ENCODE measurements around the gene ASB2.
A peak's percentile ranks its signal among the peaks of the same experiment; 100 is the strongest.

Gene ASB2

DNA sequence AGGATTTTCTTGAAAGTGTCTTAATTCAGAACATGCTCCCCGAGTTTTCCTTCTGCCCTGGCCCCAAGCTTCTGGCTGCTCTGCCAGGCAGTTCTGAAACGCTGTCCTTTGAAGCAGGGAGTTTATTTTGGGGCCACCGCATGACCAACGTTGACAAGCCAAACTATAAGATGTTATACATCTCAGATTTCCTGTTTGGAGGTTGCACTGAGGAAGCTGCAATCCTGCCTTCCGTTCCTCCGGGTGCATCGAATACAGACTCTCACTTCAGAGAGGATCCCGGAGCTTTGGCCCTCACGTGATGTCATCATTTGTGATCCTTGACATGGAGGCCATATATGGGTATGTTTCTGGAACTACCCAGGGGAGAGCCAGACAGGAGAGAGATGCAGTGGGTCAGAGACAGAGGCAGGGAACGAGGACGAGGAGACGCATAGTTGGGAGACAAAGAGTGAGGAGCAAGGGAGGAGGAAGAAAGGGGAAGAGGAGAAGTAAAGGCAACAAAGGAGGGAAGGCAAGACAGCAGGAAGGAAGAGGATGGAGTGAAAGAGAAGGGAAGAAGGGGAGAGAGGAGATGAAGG lies at the start of gene ASB2:
ASB2 (minus strand) TSS at position 94 of the 581 bp plus-strand sequence. CDS start 12,031 bp downstream, outside the sequence.
- no peak for DNase-seq (ENCODE audit: low read depth)

DNA sequence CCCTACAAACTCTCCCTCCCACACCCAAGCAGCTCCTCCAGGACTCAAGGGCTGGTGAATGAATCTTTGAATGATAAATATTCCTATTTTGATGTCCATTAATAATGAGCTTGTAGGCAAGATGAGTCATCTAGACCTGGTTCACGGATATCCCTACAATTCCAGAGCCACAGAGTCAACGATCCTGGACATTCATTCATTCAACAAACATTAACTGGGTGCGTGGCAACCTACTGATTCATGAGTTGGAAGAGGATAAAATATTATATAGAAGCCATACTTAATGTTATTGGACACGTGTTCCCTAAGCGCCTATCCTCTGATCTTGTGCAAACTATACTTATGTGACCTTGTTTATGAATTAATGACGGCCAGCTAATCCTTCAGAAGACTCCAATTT lies 49.4 kb upstream of the ASB2 start:
- no peak for DNase-seq (ENCODE audit: low read depth)

DNA sequence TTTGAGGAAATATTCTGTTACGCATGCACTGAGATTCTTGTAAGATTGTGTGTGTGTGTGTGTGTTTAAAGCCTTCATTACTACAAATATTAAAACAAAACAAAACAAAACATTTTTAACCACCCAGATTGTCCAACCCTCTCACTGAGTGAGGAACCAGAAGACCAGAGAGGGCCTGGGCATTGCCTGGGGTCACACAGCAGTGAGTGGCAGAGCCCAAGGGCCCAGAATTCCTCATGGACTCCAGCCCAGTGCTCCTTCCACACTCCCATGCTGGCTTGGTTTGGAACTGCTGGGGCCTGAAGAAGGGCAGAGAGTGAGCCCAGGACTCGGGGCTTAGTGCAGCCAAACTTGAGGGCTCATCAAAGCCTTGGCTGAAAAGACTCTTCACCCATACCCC lies 48.2 kb upstream of the ASB2 start:
- no peak for DNase-seq (ENCODE audit: low read depth)

DNA sequence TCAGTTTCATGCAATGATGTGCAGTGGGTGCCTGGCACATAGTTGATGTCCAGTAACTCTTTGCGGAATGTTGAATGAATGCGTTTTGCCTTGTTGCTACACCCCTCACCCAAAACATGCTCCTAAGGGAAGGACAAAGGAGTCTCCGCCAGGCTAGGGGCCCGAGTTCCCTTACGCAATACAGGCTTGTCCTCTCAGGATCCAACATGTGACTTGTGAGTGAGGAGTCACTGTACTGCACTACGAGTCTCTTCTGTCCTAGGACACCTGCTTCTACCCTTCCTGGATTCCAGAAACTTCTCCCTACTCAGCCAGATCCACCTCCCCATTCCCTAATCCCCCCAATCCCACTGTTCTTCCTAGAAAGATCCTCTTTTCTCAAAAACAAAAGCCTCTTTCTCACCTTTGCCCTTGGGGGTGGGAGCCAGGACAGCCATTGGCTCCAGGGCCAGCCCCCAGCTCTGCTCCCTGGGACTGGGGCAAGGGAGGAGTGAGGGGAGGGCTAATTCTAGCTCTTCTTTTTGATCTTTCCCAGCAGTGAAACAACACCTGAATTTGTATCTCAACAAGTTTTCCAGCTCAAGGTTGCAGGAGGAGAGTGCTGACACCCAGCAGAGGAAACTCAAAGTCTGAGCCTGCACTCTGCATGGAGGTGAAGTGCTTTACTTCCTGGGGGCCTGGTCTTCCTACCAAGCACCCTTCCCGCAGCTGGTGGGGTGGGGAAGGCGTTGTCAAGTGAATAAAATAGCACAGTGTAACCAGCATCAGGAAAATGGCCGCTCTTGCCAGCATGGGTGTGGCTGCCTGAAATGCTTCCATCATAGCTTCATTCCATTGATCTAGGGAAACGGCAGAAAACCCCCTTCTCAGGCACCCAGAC lies 46.4 kb upstream of the ASB2 start:
- DNase-seq (ENCODE audit: low read depth) = no peak

DNA sequence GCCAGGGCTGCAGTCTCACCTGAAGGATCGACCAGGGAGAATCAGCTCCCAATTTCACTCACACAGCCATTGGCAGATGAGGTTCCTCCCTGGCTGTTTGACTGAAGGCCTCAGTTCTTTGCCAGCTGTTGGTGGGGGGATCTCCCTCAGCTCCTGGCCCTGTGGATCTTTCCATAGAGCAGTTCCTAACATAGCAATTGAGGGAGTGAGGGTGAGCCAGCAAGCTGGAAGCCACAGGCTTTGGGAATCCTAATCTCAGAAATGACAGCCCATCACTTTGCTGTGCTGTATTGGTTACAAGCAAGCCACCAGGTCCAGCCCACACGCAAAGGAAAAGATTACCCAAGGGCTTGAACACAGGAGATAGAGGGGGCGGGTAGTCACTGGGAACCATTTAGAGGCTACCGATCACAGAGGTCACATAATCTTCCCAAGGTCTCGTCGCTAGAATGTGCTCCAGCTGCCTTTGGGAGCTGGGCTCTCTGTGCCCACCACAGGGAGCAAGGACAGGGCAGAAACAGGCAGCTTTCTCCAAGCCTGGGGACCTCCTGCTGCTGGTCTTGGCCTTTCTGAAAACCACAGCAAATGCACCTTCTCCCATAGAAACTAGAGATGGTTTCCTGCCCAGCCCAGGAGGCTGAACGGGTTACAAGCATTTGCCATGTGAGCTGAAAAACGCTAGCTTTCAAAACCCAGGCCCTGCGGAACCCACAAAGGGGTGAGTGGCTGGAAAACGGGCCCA lies 45.2 kb upstream of the ASB2 start:
- no peak for DNase-seq (ENCODE audit: low read depth)

GRCh38 chr14:94021001-94021400 lies 44.6 kb upstream of the ASB2 start:
- DNase-seq (ENCODE audit: low read depth) = no peak

DNA sequence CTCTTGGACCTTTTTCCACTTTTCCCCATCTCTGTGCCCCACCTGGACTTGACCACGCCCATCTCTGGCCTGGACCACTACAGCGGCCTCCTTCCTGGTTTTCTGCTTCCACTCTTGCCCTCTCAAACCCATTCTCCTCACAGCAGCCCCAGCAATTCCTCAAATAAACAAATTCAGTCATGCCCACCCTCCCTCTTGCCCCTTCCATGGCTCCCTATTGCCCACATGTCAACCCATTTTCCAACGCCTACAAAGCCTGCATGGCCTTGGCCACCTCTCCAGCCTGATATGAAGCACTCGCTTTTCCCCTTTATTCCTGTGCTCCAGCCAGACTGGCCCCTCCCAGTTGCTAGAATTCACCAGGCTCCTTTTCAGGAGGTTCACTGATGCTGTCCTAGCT lies 43.9 kb upstream of the ASB2 start:
- DNase-seq (ENCODE audit: low read depth) = no peak

- no peak for DNase-seq (ENCODE audit: low read depth)
Measured at GRCh38 chr14:94019329-94019728, 43.0 kb upstream of the ASB2 start.

- DNase-seq (ENCODE audit: low read depth) = no peak
Measured at GRCh38 chr14:94018308-94018707, 41.9 kb upstream of the ASB2 start.

DNA sequence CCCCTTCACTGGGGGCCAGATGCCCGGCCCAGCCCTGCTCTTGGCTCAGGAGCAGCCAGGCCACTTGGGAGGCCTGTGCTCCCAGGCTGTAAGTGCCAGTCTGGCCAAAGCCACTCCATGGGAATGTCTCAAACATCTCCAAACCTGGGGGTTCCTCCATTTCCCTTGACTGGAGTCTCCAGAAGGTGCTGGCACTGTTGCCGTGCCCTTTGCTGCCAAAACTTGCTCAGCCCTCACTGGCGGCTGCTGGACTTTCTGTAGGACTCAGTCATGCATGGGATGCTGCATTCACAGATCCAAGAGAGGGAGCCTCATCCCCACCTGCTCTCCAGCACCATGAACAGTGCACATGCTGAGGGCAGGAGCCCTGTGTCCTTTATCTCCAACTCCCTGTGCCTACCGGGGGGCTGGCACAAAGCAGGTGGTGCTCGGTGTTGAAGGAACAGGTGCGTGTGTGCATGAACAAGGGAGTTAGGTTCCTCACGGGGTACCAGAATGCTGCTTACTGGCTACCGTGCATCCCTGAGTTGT lies 40.1 kb upstream of the ASB2 start:
- no peak for DNase-seq (ENCODE audit: low read depth)

GRCh38 chr14:94015223-94015622 lies 38.9 kb upstream of the ASB2 start:
- no peak for DNase-seq (ENCODE audit: low read depth)

DNA sequence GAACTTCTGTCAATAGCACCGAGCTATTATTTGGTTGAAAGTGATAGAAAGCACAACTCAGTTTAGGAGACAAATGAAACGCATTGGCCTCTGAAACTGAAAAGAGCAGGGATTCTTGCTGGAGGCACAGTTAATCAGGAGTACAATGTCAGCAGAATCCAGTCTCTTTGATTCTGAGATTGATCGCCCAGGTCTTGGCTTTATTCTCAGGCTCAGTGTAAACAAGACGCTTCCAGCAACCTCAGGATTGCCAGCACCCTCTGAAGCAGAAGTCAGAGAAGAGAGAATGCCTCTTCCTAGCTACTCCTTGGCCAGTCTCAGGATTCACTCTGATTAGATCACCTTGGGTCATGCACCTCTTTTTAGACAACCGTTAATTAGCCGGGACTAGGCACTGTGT lies 38.0 kb upstream of the ASB2 start:
- no peak for DNase-seq (ENCODE audit: low read depth)

DNA sequence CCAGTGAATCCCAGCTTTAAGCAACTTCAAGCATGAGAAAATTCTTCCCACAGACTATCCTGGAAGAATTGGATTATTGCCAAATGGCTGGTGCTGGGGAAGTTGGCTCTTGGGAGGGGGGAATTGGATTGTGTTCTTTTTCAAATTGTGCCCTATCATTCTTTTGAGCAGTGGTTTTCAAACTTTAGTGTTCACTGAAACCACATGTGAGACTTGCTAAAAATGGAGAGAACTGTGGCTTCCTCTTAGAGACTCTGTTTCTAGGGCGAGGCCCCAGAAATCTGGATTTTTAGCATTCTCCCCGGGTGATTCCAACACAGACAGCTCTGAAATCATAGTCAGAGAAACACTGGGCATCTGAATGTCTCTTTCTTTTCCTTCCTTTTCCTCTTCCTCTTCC lies 35.4 kb upstream of the ASB2 start:
- DNase-seq (ENCODE audit: low read depth) = no peak

DNA sequence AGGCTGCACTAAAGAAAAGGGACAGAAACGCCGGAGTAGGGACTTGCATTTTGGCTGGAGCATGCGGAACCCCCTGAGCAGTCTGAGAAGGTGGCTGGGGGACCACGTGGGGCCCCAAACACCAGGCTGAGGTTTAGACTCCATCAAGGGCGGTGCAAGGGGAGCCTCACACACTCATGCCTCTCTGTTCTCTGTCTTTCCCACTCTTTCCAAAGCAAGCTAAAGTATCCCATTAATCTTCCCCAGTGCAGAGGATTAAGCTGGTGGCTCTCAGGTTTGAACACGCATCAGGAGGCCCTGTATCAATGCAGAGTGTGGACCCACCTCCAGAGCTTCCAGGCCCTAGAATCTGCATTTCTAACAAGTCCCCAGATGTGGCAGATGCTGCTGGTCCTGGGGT lies 34.3 kb upstream of the ASB2 start:
- DNase-seq (ENCODE audit: low read depth) = no peak

- DNase-seq (ENCODE audit: low read depth) = no peak
Measured at GRCh38 chr14:94009767-94010166, 33.4 kb upstream of the ASB2 start.

GRCh38 chr14:94008234-94008633 lies 31.9 kb upstream of the ASB2 start:
- no peak for DNase-seq (ENCODE audit: low read depth)

DNA sequence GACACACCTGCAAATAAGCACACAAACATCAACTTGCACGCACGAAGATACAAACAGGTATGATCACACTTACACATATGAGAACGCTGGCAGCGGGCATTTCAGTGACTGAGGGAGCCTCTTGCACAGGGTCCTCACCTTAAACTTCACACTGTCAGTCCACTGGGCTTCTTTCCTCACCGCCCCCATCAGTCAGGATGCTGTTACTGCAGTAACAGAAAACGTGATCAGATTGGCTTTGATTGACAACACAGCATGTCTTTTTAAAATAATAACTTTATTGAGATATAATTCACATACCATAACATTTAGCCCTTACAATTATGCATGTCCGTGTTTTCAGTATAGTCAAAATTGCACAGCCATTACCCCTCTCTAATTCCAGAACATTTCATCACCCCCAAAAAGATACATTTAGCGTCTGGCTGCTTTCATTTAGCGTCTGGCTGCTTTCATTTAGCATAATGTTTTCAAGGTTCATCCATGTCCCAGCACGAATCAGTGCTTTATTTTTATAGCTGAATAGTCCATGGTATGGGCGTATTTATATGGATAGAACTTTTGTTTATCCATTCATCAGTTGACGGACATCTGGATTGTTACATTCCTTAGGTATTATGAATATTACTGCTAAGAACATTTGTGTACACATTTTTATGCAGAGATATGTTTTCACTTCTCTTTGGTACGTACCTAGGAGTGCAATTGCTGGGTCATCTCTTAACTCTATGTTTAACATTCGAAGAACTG lies 29.1 kb upstream of the ASB2 start:
- DNase-seq (ENCODE audit: low read depth) = no peak

- no peak for DNase-seq (ENCODE audit: low read depth)
Measured at GRCh38 chr14:94004015-94004414, 27.6 kb upstream of the ASB2 start.

GRCh38 chr14:94003397-94003796 lies 27.0 kb upstream of the ASB2 start:
- no peak for DNase-seq (ENCODE audit: low read depth)

GRCh38 chr14:94001501-94002396 lies 25.4 kb upstream of the ASB2 start:
- DNase-seq (ENCODE audit: low read depth) = peak; percentile 32

- no peak for DNase-seq (ENCODE audit: low read depth)
Measured at GRCh38 chr14:94001016-94001415, 24.6 kb upstream of the ASB2 start.

Measured in stimulated activated CD8-positive, alpha-beta memory T cell treated with anti-CD3 and anti-CD28 coated beads, Interleukin-12 subunit alpha, Interleukin-12 subunit beta, amount 100 ng/mL, for 4 hours (primary cell).